ENCODE data around the gene FBXO34.
"Not testable (repeated sequence)": the region's sequence is repeated elsewhere in the genome, so short reads cannot be mapped to it uniquely, and the experiment has no call there.

FBXO34 gene

GRCh38 chr14:55313480-55313879 lies 42.3 kb downstream of the FBXO34 start:
- no peak for DNase-seq

GRCh38 chr14:55314449-55314848 lies 43.2 kb downstream of the FBXO34 start:
- DNase-seq: no peak

- DNase-seq: no peak
Observed at GRCh38 chr14:55316564-55316963, 45.3 kb downstream of the FBXO34 start.

- DNase-seq: no peak
Observed at GRCh38 chr14:55317542-55318306, 46.5 kb downstream of the FBXO34 start.

GRCh38 chr14:55318694-55319093 lies 47.5 kb downstream of the FBXO34 start:
- no peak for DNase-seq

- DNase-seq: no peak
Observed at GRCh38 chr14:55323910-55324309, 52.7 kb downstream of the FBXO34 start.

GRCh38 chr14:55324812-55325211 lies 53.6 kb downstream of the FBXO34 start:
- no peak for DNase-seq

- DNase-seq: no peak
Observed at GRCh38 chr14:55327179-55327578, 56.0 kb downstream of the FBXO34 start.

- DNase-seq: no peak
Observed at GRCh38 chr14:55328317-55328716, 57.1 kb downstream of the FBXO34 start.

GRCh38 chr14:55329999-55330710 lies 58.9 kb downstream of the FBXO34 start:
- DNase-seq: peak; percentile 42

GRCh38 chr14:55332654-55333570 lies 61.7 kb downstream of the FBXO34 start:
- DNase-seq: no peak

- DNase-seq: peak; percentile 24
Observed at GRCh38 chr14:55333711-55334485, 62.7 kb downstream of the FBXO34 start.

- DNase-seq: no peak
Observed at GRCh38 chr14:55336162-55336561, 64.9 kb downstream of the FBXO34 start.

- DNase-seq: no peak
Observed at GRCh38 chr14:55336691-55337090, 65.5 kb downstream of the FBXO34 start.

GRCh38 chr14:55339770-55340169 lies 68.5 kb downstream of the FBXO34 start:
- no peak for DNase-seq

GRCh38 chr14:55340482-55340881 lies 69.3 kb downstream of the FBXO34 start:
- no peak for DNase-seq

GRCh38 chr14:55341781-55342180 lies 70.6 kb downstream of the FBXO34 start:
- no peak for DNase-seq

GRCh38 chr14:55344582-55345163 lies 73.5 kb downstream of the FBXO34 start:
- not testable (repeated sequence) for DNase-seq

- no peak for DNase-seq
Observed at GRCh38 chr14:55347040-55347439, 75.8 kb downstream of the FBXO34 start.

GRCh38 chr14:55347748-55348147 lies 76.5 kb downstream of the FBXO34 start:
- DNase-seq: no peak

GRCh38 chr14:55348766-55349453 lies 77.7 kb downstream of the FBXO34 start:
- DNase-seq: no peak
